HepG2 (cell line): Measurements from ENCODE around the gene DNAJB2. TPM values are rescaled to one million over a fixed set of nuclear protein-coding genes. Genes with fewer than 3 reads are reported as not detected.
A peak's percentile ranks its signal among the peaks of the same experiment; 100 is the strongest.

Source experiments
- CC2D1A ChIP-seq: sonication (generic); formaldehyde crosslinking; IDR thresholded peaks from 2 replicates; pipeline ENCODE4 v1.8.1; 2023; ENCODE audit warnings: mild to moderate bottlenecking, missing genetic modification reagents
- FOXK1 ChIP-seq: sonication (generic); formaldehyde crosslinking; IDR thresholded peaks from 2 replicates; pipeline ENCODE4 v1.4.0; 2020; ENCODE audit warnings: low read depth, missing genetic modification reagents, borderline replicate concordance
- GABPA ChIP-seq, 2 experiments: IDR thresholded peaks; 2 replicates each; pipeline ENCODE4 v1.6.1; 2011 to 2016; ENCODE audit warnings: low read depth in 2 of 2, low read length in 1 of 2, missing biosample characterization in 1 of 2, missing genetic modification characterization in 1 of 2
- HNRNPUL1 ChIP-seq: fragments of 200-400 bp; formaldehyde crosslinking; IDR thresholded peaks from 2 replicates; pipeline ENCODE4 v1.6.1; 2017; ENCODE audit warnings: low read depth, mild to moderate bottlenecking, low read length, moderate library complexity
- KDM1A ChIP-seq: IDR thresholded peaks from 2 replicates; pipeline ENCODE4 v1.6.1; 2016; ENCODE audit warnings: missing compliant biosample characterization
- MYC ChIP-seq: sonication (generic); formaldehyde crosslinking; IDR thresholded peaks from 2 replicates; pipeline ENCODE4 v1.9.0; 2021; ENCODE audit warnings: missing genetic modification reagents, borderline replicate concordance
- PCBP2 ChIP-seq: fragments of 200-400 bp; formaldehyde crosslinking; optimal IDR thresholded peaks from 2 replicates; pipeline ENCODE3; 2018; ENCODE audit warnings: low read length, low read depth; ENCODE audit not compliant: poor library complexity, severe bottlenecking
- STAG1 ChIP-seq: sonication (generic); formaldehyde crosslinking; IDR thresholded peaks from 2 replicates; pipeline ENCODE4 v1.4.0; 2020; ENCODE audit warnings: missing genetic modification reagents
- TCF7 ChIP-seq: sonication (generic); IDR thresholded peaks from 2 replicates; pipeline ENCODE4 v1.6.1; 2016; ENCODE audit warnings: antibody characterized with exemption, low read depth
- TEF ChIP-seq: sonication (generic); formaldehyde crosslinking; IDR thresholded peaks from 2 replicates; pipeline ENCODE4 v1.5.0; 2020; ENCODE audit warnings: missing genetic modification reagents
- YEATS2 ChIP-seq: sonication (generic); formaldehyde crosslinking; IDR thresholded peaks from 2 replicates; pipeline ENCODE4 v1.4.0; 2020; ENCODE audit warnings: missing genetic modification reagents, borderline replicate concordance
- ZFP36 ChIP-seq: fragments of 150-350 bp; IDR thresholded peaks from 2 replicates; pipeline ENCODE4 v1.6.1; 2018; ENCODE audit warnings: borderline replicate concordance, low read length, low read depth; ENCODE audit not compliant: partially characterized antibody
- ZHX2 ChIP-seq, 2 experiments: sonication (generic) in 1 of 2; formaldehyde crosslinking in 1 of 2; IDR thresholded peaks; 2 replicates each; pipeline versions ENCODE4 v1.6.1 to v1.9.0; 2014 to 2022; ENCODE audit warnings: antibody characterized with exemption in 1 of 2, borderline replicate concordance in 1 of 2, inconsistent platforms in 1 of 2, low read depth in 1 of 2, missing genetic modification reagents in 1 of 2
- ZNF136 ChIP-seq: sonication (generic); formaldehyde crosslinking; IDR thresholded peaks from 2 replicates; pipeline ENCODE4 v1.8.1; 2022; ENCODE audit warnings: low read depth, mild to moderate bottlenecking, moderate library complexity, missing genetic modification reagents
- ZNF138 ChIP-seq: sonication (generic); formaldehyde crosslinking; IDR thresholded peaks from 2 replicates; pipeline ENCODE4 v1.5.0; 2020; ENCODE audit warnings: mild to moderate bottlenecking, low read depth, missing genetic modification reagents
- ZNF232 ChIP-seq: sonication (generic); formaldehyde crosslinking; IDR thresholded peaks from 2 replicates; pipeline ENCODE4 v1.4.0; 2020; ENCODE audit warnings: missing genetic modification reagents, borderline replicate concordance
- ZNF367 ChIP-seq: sonication (generic); formaldehyde crosslinking; IDR thresholded peaks from 2 replicates; pipeline ENCODE4 v1.4.0; 2020; ENCODE audit warnings: missing genetic modification reagents, borderline replicate concordance
- ZNF484 ChIP-seq: sonication (generic); formaldehyde crosslinking; IDR thresholded peaks from 2 replicates; pipeline ENCODE4 v1.5.1; 2020; ENCODE audit warnings: mild to moderate bottlenecking, low read depth, missing genetic modification reagents, borderline replicate concordance
- ZNF713 ChIP-seq: sonication (generic); formaldehyde crosslinking; IDR thresholded peaks from 2 replicates; pipeline ENCODE4 v1.4.0; 2020; ENCODE audit warnings: mild to moderate bottlenecking, missing genetic modification reagents
- ZNF784 ChIP-seq: sonication (generic); formaldehyde crosslinking; IDR thresholded peaks from 2 replicates; pipeline ENCODE4 v1.5.1; 2020; ENCODE audit warnings: missing genetic modification reagents, mild to moderate bottlenecking, borderline replicate concordance
- polyA plus RNA-seq, 8 experiments: library from polyadenylated mRNA; depleted of rRNA in 3 of 8; stranded (reverse) in 7 of 8; unstranded in 1 of 8; fragments of >200 nt; fragmentation: Illumina TruSeq in 4 of 8; extraction: Trizol in 4 of 8; gene quantifications; 2 replicates each; pipeline versions ENCODE4 v1.2.1 to v1.2.3, GENCODE V29; 2011 to 2016; ENCODE audit warnings: low read depth in 4 of 8, missing spikeins in 1 of 8, mixed read lengths in 1 of 8; ENCODE audit not compliant: insufficient read depth in 1 of 8
- total RNA-seq, 5 experiments: library from RNA; depleted of rRNA; stranded (reverse); fragments of >200 nt; fragmentation: Illumina TruSeq; extraction: Trizol; gene quantifications; 2 replicates each; pipeline ENCODE4 v1.2.3, GENCODE V29; 2016; ENCODE audit warnings: low read depth in 1 of 5

Gene DNAJB2
- total and polyA plus RNA-seq, 2 of the 13 experiments (the other 11 are each of a cell fraction or from before 2014, with no cell fraction given), result 21.3 to 31.1 TPM

- TF ChIP-seq ZNF232 (CRISPR knock-in tag), result no peak; the same call in 1 of the 2 replicates
- no peak for TF ChIP-seq ZNF367 (CRISPR knock-in tag)
- TF ChIP-seq YEATS2 (CRISPR knock-in tag), result 0 out of 2 replicates have a peak, but pooled peaks have one; percentile 25
- TF ChIP-seq KDM1A (CRISPR knock-in tag), result no peak
- no peak for TF ChIP-seq TEF (CRISPR knock-in tag)
- no peak for TF ChIP-seq ZHX2 (IDR thresholded peaks at IDR 0.05; ENCODE audit: low read depth)
- TF ChIP-seq ZHX2 (CRISPR knock-in tag; IDR thresholded peaks at IDR 0.05; ENCODE audit: borderline replicate concordance), result no peak
- no peak for TF ChIP-seq GABPA (IDR thresholded peaks at IDR 0.05; ENCODE audit: low read depth, low read length)
- TF ChIP-seq GABPA (CRISPR knock-in tag; IDR thresholded peaks at IDR 0.05; ENCODE audit: low read depth), result no peak
- TF ChIP-seq FOXK1 (CRISPR knock-in tag), result no peak
- TF ChIP-seq STAG1 (CRISPR knock-in tag), result peak; percentile 91
- no peak for TF ChIP-seq HNRNPUL1
- TF ChIP-seq CC2D1A (CRISPR knock-in tag), result no peak
- TF ChIP-seq MYC, result peak; percentile 80
- TF ChIP-seq ZNF484 (CRISPR knock-in tag), result no peak
- TF ChIP-seq ZFP36, result peak; percentile 20
- 0 out of 2 replicates have a peak, but pooled peaks have one; percentile 43 for TF ChIP-seq ZNF784 (CRISPR knock-in tag)
- TF ChIP-seq ZNF136 (CRISPR knock-in tag), result peak; percentile 82; the same call in 1 of the 2 replicates
- TF ChIP-seq ZNF138, result no peak
- TF ChIP-seq PCBP2, result no peak
- no peak for TF ChIP-seq TCF7
- TF ChIP-seq ZNF713 (CRISPR knock-in tag), result no peak
Observed at GRCh38 chr2:219298759-219299371, 19.7 kb downstream of the DNAJB2 start (continued).
